CD4-positive, alpha-beta T cell treated with Interleukin-2 at 100 ng/mL for 4 hours (primary cell): Measurements from ENCODE around the gene RXFP2.

Source experiments
- DNase-seq: peaks from one replicate; pipeline ENCODE4 v3.0.0-alpha.2; 2020; ENCODE audit warnings: low spot score

The RXFP2 gene

GRCh38 chr13:31767175-31767900 lies 28.0 kb downstream of the RXFP2 start:
- DNase-seq: no peak

- DNase-seq: no peak
Observed at GRCh38 chr13:31768351-31768750, 29.0 kb downstream of the RXFP2 start.

- DNase-seq: no peak
Observed at GRCh38 chr13:31769575-31769974, 30.2 kb downstream of the RXFP2 start.

- DNase-seq: no peak
Observed at GRCh38 chr13:31772231-31772630, 32.9 kb downstream of the RXFP2 start.

GRCh38 chr13:31773538-31773937 lies 34.2 kb downstream of the RXFP2 start:
- peak; percentile 1 for DNase-seq

- no peak for DNase-seq
Observed at GRCh38 chr13:31774186-31774750, 34.9 kb downstream of the RXFP2 start.

- no peak for DNase-seq
Observed at GRCh38 chr13:31775148-31775547, 35.8 kb downstream of the RXFP2 start.

GRCh38 chr13:31775686-31776085 lies 36.4 kb downstream of the RXFP2 start:
- DNase-seq: no peak

- DNase-seq: no peak
Observed at GRCh38 chr13:31781064-31781463, 41.7 kb downstream of the RXFP2 start.

GRCh38 chr13:31786011-31786410 lies 46.7 kb downstream of the RXFP2 start:
- no peak for DNase-seq

- no peak for DNase-seq
Observed at GRCh38 chr13:31790992-31791391, 51.7 kb downstream of the RXFP2 start.

- DNase-seq: no peak
Observed at GRCh38 chr13:31793246-31793645, 53.9 kb downstream of the RXFP2 start.

- no peak for DNase-seq
Observed at GRCh38 chr13:31794452-31794851, 55.1 kb downstream of the RXFP2 start.

- DNase-seq: no peak
Observed at GRCh38 chr13:31797154-31797775, 57.9 kb downstream of the RXFP2 start.

- DNase-seq: no peak
Observed at GRCh38 chr13:31798189-31798588, 58.9 kb downstream of the RXFP2 start.

GRCh38 chr13:31801088-31801487 lies 61.8 kb downstream of the RXFP2 start:
- DNase-seq: peak; percentile 16

- no peak for DNase-seq
Observed at GRCh38 chr13:31803311-31803710, 64.0 kb downstream of the RXFP2 start.

- DNase-seq: no peak
Observed at GRCh38 chr13:31805841-31806240, 66.5 kb downstream of the RXFP2 start.

- DNase-seq: peak; percentile 67
Observed at GRCh38 chr13:31807090-31807541, 67.8 kb downstream of the RXFP2 start.

- no peak for DNase-seq
Observed at GRCh38 chr13:31814536-31814935, 75.2 kb downstream of the RXFP2 start.

- DNase-seq: no peak
Observed at GRCh38 chr13:31815361-31816144, 76.2 kb downstream of the RXFP2 start.

GRCh38 chr13:31818236-31818635 lies 78.9 kb downstream of the RXFP2 start:
- DNase-seq: no peak
